GM19351 (cell line): ENCODE results near the gene USP37.

Source experiments
- ATAC-seq: cut with Tn5 transposase; IDR thresholded peaks from one replicate; pipeline ENCODE4 v1.9.1; 2021; ENCODE audit warnings: mild to moderate bottlenecking, moderate library complexity; ENCODE audit not compliant: unreplicated experiment

Gene USP37

DNA sequence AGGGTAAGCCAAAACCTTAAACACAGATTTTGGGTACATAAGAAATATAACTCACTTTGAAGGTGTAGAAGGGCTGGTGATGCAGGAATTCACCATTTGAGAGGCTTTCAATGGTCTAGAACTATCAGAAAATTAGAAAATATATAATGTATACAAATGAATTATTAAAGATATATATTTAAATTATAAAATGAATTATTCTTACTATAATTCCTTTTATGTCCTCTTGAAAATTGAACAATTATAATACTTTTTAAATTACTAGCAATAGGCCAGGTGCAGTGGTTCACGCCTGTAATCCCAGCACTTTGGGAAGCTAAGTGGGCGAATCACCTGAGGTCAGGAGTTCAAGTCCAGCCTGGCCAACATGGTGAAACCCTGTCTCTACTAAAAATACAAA is 88.6 kb downstream of the USP37 start:
- no peak for ATAC-seq

DNA sequence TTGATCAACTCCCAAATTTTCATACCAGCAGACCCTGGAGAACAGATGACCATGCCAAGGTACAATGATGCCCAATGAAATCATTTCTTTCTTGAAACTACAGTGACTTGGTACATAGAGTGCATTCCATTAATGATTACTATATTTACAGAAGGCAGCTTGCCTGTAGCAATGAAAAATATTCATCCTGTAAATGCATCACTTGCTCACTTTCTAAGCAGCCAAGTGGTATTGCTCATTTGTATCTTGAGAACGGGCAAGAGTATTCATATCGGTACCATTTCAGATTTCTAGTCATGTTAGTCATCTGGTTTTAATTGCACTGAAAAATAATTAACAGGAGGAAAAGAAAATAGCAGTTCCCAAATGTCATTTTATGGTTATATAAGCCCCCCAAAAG is 89.6 kb downstream of the USP37 start:
- ATAC-seq = no peak

DNA sequence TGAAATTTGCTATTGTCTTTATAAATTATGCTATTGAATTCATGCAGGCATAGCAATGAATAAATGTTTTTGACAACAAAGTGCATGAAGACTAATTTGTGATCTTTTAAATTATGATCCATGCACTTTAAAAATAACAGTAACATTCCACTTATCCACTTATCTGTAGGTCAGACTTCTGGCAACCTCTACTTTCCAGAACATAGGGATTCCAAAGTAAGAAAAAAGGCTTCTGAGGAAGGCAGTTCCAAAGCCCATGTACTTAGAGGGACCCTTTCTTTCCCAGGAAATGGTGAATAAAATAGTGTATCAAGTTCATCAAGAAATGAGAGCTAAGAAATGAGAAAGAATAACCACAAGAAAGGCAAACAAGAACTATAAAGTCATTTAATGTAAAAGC is 90.9 kb downstream of the USP37 start:
- no peak for ATAC-seq

DNA sequence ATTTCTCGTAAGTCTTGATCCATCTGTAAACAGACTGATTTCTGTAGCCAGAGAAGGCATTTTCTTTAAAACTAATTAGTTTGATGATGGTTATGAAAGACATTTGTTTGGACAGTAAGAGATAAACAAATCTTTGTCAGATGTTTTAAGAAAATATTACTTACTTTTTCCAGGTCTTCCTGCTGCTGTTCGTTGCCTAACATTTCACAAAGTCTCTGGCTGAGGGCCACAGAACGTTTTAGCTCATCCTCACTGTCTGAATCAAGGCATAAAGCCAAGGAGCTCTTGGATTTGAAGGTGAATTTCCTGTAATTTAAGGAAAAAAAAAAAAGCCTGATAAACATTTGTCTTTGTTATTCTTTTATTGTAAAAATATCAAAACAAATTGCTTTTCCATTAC is 91.5 kb downstream of the USP37 start:
- ATAC-seq = no peak

DNA sequence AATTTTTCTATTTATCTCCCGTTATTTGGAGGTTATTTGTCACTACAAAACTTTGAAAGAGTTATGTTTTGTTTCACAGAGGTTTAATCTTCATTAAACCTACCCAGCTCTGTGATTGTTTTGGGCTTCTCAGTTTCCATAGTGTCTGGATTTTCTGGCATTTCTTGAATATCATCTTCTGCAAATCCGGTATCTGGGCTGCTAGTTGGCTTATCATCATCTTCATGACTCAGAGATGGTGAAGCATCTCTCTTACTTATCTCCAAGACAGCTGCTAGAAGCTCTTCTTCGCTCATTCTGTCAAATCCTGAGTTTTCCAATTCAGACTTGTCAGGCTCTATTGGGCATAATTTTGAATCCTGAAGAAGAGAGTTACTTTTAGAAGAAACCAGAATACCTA is 93.6 kb downstream of the USP37 start:
- no peak for ATAC-seq

DNA sequence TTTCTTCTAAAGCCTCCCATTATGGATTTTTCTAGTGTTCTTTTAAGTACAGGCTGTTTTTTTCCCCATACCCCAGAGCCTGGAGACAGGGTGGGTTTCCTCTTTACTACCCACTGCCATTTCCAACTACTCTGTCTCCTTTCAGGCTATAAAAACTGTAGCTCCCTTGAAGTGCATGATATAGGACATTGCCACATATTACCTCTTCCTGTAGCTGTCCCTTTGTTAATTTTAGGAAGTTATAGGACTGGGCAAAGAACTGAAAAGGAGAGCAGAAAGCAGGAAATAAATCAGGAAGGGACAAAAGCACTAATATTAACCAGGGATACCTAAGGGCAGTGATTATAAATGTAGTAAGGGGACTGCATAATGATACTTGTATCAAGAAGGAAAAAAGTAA is 95.2 kb downstream of the USP37 start:
- no peak for ATAC-seq

DNA sequence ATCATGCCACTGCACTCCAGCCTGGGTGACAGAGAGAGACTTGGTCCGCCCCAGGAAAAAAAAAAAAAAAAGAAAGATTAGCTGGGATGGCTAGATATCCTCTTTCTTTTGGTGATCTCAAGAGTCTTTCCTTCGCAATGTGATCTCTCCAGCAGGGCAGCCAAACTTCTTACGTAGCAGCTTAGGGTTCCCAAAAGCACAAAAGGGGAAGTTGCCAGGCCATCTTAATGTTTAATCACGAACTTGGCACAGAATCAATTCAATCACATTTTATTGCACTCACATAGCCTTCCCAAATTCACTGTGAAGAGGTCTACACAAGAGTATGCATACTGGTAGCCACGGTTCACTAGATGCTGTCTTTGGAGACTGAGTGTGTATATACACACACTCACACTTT is 96.2 kb downstream of the USP37 start:
- no peak for ATAC-seq

DNA sequence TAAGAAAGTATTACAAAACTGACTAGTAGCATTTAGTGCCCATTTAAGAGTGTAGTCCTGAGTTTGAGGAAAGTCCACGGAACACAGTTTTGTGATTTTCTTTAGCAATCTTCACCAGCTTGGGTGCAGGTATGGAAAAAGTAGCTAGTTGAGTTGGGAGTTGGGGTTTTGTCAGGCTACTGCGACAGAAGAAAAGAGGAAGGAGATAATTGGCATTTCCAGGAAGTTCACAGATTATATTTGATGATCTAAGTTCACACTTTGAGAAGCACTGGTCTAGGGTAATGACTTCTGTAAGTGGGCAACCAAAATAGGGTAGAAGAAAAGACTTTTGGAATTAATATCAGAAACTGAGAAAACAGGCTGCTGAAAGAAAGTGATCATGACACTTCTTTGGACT is 97.1 kb downstream of the USP37 start:
- no peak for ATAC-seq

DNA sequence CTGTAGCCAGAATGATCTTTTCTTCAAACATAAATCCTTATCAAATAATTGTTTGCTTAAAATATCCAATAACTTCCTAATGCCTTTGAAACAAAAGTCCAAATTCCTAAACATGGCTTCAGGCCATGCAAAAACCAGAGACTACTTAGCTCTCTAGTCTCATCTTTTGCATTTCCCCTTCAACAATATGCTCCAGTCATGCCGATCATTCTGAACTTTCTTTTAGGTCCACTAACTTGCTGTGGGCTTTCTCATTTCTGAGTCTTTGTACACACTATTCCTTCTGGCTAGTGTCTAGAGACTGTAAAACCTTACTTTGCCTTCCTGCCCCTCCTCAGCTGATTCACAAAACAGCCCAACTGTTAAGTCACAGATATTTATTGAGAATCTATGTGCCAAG is 97.7 kb downstream of the USP37 start:
- ATAC-seq = no peak

DNA sequence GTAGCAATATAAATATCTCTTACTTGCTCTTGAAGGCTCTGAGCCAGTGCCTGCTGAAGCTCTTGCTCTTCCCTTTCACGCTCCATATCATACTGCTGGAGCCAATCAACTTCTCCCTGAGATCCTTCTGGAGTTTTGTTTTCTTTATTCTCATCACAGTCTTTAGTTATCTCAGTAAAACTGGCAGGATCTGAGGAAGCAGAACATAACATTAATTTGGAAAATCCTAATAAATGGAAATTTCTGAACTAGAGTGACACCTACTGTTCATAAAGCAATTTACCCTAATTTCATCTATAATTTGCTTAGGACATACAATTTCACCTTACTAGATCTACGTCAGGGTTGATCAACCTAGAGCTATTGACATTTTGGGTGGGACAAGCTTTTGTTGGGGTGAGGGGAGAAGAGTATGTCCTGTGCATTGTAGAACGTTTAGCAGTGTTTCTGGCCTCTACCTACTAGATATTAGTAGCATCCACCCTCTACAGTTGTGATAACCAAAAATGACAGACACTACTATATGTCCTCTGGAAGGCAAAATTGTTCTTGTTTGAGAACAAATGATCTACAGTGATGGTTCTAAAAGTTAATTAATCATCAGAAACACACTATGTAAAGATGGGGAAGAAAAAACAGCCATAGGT is 102.0 kb downstream of the USP37 start:
- no peak for ATAC-seq

DNA sequence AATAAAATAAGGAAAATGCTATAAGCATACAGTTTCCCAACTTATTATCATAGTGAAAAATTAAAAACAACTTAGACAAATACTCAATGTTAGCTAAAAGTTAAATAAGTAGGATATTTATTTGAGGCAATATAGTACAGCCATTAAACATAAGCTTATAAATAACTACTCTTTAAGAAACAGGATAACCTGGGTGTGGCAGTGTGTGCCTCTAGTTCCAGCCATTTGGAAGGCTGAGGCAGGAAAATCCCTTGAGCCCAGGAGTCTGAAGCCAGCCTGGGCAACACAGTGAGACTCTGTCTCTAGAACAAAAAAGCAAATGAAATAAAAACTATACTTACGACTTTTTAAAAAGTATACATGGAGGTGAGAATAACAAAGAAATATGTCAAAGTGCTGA is 109.6 kb downstream of the USP37 start:
- no peak for ATAC-seq

DNA sequence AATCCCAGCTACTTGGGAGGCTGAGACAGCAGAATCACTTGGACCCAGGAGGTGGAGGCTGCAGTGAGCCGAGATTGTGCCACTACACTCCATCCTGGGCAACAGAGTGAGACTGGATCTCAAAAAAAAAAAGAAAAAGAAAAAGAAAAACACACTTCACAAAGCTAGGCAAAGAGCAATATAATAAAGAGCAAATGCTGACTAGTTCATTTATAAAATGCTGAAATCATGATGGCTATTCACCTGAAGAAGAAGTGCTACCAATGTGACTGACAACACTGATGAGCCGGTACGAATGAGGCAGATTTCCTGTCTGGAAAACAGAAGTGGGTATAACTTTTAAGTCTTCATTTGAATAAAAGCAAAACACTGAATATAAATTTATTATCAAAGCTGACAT is 111.3 kb downstream of the USP37 start:
- no peak for ATAC-seq

DNA sequence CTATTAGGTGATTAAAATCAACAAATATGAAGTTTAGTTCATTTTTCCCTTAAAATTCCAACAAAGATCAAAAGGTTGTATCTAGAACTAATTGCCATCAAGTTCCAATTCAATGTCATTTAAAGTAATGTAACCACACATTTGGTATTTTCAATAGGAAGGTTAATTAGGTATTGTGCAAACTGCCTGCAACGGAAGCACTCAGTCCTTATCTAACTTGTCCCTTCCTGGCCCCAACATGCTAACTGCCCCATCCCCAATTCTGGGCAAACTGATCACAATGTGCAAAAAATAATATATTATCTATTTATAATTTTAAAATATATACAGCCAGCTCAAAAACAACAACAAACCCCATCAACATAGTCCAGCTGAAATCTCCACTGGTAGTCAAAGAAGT is 116.1 kb downstream of the USP37 start:
- ATAC-seq = no peak

DNA sequence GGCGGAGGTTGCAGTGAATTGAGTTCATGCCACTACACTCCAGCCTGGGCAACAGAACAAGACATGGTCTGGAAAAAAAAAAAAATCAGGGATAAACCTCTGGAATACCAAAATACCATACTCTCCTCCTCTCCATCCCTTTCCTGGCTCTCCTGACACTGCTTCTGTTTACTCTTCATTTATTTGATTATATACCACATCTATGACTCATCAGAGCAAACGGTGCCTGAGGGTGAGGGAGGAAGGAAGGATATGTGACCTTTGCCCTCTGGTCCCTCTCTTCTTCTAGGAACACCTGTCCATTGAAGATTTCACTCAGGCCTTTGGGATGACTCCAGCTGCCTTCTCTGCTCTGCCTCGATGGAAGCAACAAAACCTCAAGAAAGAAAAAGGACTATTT is 119.2 kb downstream of the USP37 start:
- ATAC-seq = no peak

DNA sequence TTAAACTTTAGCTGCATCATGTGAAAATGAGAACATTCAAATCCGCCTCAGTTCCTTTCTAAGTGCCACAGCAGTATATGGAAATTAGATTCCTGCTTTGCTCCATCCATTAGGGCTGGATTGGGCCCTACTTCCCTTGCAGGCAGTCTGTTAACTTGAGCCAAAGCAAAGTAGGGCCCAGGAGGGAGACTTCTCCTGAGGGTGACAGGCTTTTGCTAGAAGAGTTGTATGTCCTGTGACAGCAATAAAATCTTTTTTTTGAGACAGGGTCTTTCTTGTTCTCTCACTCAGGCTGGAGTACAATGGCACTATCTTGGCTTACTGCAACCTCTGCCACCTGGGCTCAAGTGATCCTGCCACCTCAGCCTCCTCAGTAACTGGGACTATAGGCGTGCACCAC is 121.1 kb downstream of the USP37 start:
- no peak for ATAC-seq

DNA sequence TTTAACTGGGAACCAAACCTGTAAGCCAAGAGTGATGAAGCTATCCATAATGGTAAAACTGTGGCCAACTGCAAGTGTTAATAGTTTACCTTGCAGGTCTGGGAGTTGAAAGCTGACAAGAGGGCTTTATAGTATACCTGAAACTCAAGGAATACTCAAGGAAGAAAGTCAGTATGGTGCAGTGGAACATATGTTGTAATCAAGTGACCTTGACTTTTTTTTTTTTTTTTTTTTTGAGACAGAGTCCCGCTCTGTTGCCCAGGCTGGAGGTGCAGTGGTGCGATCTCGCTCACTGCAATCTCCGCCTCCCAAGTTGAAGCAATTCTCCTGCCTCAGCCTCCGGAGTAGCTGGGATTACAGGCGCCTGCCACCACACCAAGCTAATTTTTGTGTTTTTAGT is 121.6 kb downstream of the USP37 start:
- ATAC-seq = no peak

DNA sequence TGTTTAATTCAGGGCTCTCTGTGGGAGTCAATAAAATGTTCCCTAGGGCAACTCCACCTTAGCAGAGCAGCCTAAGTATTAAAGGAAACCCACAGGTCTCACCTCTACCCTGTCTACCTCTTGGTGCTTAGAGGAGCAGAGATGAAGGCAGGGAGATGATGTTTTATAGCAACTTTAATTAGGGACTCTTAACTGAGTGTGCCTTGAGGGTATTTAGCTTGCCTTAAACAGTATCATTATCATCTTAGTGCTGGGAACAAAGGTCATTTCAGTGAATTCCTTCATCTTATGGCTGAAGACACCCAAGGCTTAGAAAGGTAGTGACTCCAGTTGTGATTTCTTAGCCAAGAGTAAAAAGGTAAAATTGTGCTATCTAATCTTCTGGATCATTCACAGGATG is 122.5 kb downstream of the USP37 start:
- no peak for ATAC-seq

DNA sequence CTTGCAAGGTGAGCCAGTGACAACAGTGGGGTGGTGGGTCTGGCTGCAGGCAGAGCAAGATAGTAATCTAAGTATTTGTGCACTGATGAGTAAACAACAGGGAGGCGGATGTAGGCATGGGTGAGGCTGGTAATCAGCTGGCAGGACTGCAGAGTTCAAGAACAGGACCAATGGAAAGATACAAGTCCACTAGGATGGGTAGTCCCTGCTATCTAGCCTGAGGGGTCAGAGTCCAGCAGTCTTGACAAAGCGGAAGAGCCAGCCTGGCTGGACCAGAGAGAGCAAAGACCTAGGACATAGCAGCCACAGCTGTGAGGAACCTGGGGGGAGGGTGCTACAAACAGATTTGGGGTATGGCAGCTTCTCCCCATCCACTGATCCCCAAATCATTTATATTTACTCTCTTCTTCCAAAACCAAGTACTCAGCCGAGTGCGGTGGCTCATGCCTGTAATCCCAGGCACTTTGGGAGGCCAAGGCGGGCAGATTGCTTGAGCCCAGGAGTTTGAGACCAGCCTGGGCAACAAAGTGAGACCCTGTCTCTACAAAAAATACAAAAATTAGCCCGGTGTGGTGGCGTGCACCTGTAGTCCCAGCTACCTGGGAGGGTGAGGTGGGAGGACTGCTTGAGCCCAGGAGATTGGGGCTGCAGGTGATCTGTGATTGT is 123.3 kb downstream of the USP37 start:
- ATAC-seq = no peak

DNA sequence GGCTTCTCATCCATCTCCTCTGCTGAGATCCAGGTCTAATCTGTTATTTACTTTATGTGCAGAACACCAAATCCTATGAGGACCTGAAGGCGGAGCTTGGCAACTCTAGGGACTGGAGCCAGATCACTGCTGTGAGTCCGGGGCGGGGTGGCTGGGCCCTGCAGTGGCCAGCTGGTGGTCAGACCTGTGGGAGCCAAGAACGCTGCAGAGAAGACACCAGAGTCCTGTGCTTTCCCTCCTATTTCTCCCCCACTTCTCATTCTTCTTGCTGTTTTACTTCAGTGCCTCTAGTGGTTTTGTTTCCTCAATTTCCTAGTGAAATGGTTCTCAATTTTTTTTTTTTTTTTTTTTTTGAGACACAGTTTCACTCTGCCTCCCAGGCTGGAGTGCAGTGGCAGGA is 129.6 kb downstream of the USP37 start:
- no peak for ATAC-seq

DNA sequence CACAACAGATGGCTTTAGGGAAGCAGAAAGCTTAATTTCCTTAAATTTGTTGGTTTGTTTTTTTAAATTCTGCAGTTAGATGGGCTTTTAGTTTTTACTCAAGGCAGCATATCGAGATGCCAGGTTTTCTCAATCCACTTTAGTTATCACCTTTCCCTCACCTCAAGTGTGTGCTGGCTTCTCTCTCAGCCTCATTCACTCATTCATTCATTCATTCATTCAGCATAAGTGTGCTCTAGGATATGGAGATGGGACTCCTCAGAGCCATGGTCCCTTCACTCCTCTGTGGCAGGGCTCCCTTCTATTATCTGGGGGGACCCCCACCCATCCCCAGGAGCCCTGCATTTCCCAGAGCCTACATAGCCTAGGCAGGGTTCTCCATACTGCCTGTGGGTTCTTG is 130.2 kb downstream of the USP37 start:
- no peak for ATAC-seq

DNA sequence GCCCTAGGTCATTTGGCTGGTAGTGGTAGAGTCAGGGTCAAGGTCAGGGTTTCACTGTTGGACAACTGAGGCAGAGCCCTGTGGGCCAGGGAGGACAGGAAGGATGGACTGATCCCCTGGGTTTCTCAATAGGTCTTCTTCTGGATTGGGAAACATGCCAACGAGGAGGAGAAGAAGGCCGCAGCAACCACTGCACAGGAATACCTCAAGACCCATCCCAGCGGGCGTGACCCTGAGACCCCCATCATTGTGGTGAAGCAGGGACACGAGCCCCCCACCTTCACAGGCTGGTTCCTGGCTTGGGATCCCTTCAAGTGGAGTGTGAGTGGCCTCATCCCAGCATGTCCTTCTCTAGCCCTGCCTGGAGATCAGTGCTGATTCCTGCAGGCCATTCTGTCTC is 131.2 kb downstream of the USP37 start:
- no peak for ATAC-seq

DNA sequence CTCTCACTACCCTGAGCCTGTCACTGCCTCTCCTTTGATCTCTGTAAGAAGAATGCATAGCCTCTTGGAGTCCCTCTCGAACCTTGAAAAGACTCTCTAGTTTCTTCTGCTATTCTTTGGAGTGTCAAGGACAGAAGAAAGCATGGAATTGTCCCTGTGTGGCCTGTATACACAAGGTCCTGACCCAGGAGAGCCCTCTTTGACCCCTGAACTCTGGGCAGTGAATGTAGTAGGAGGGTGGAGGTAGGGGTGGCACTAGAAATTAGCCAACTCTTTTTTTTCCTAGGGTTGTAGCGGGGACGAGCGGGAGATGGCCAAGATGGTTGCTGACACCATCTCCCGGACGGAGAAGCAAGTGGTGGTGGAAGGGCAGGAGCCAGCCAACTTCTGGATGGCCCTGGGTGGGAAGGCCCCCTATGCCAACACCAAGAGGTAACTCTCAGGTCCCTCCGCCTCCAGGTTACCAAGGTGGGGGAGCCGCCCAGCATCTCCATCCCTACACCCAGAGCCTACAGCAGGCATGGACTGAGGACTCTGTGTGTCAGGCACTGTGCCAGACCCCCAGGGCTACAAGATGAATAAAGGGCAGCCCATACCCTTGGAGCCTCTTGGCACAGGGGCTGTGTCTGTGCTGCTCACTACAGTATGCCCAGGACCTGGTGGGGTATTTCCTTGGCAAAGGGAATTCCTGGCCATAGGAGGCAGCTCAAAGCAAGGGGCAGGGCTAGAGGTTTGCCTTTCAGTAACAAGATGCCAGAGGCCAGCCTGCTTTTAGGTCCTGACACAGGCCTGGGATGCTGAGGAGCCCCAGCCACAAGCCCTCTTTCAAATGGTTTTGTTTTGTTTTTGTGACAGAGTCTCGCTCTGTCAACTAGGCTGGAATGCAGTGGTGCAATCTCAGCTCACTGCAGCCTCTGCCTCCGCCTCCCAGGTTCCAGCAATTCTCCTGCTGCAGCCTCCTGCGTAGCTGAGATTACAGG is 132.9 kb downstream of the USP37 start:
- ATAC-seq = no peak
